GM19438 (cell line): ENCODE results near the gene FIGN.

Experiments used
- ATAC-seq: cut with Tn5 transposase; IDR thresholded peaks from one replicate; pipeline ENCODE4 v1.9.1; 2021; ENCODE audit warnings: low read depth; ENCODE audit not compliant: unreplicated experiment

The FIGN gene, protein sequence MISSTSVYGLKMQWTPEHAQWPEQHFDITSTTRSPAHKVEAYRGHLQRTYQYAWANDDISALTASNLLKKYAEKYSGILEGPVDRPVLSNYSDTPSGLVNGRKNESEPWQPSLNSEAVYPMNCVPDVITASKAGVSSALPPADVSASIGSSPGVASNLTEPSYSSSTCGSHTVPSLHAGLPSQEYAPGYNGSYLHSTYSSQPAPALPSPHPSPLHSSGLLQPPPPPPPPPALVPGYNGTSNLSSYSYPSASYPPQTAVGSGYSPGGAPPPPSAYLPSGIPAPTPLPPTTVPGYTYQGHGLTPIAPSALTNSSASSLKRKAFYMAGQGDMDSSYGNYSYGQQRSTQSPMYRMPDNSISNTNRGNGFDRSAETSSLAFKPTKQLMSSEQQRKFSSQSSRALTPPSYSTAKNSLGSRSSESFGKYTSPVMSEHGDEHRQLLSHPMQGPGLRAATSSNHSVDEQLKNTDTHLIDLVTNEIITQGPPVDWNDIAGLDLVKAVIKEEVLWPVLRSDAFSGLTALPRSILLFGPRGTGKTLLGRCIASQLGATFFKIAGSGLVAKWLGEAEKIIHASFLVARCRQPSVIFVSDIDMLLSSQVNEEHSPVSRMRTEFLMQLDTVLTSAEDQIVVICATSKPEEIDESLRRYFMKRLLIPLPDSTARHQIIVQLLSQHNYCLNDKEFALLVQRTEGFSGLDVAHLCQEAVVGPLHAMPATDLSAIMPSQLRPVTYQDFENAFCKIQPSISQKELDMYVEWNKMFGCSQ

DNA sequence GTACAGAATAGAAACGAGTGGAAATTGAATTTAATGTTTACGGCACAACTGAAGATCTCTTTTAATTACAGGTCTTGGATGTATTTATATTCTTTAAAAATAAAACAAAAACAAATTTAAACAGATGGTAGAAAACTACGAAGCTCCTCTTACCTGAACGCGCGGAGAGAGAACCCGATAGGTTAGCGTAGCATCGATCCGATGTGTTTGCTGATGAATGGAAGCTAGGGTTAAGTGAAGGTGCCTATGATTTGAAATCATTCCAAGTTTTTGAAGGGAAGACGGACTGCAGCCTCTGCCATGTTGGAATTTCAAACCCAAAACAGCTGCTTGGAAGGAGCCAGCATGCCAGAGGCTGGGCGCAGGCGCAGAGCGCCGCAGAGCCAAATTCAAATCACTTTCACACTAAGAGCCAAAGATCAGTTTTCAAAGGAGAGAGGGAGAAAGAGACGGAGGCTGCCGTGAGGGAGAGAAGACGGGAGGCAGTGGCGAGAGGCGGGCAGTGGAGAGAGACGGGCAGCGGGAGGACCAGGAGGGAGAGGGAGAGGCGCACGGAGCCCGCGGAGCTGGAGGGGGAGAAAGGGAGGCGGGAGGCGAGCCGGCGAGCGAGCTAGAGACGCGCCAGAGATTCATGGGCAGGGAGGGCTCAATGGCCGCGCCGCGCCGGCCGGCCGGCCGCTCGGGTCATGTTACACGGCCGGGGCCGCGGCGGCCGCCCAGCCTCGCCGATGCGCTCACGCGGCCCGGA is at the start of gene FIGN:
Gene FIGN, minus strand, starts transcription at position 324 of the 748 bp plus-strand sequence. CDS start 1,081 bp downstream, outside the sequence.
- ATAC-seq, result no peak

DNA sequence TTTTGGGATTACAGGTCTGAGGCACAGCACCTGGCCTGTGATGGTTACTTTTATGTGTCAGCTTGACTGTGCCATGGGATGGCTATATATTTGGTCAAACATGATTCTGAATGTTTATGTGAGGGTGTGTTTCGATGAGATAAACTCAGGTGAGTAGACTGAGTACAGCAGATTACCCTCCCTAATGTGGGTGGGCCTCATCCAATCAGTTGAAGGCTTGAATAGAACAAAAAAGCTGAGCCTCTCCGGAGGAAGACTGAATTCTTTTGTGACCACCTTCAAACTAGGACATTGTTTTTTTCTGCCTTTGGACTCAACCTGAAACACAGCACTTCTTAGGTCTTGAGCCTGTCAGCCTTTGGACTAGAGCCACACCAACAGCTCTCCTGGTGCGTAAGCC is 49.4 kb upstream of the FIGN start:
- no peak for ATAC-seq

DNA sequence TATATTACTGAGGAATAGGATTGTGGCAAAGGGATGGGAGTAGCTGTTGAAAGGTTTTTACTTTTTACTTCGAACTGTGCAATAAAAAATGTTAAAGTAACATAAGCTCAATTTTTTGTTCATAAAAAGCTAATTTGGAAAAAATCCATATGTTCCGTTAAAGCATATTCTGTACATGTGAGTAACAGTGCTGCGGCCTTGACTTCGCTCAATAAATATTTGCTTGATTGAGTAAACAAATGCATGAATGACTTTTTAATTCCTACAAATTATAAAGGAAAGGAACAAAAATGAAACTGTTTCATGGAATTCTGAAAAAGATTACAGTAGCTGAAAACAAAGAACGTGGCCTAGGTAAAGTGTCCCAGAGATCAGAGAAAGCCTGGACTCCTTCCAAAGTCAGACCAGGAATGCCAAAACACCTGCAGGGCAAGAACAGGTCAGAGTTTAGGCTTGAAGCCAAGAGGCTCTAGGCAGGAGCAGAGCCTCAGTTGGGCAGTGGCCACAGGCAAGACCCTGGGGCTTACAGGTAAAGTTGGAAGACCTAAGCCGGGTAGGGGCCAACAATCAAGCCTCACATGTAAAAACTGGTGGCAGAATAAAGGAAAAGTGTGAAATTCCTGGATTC is 44.3 kb upstream of the FIGN start:
- no peak for ATAC-seq

DNA sequence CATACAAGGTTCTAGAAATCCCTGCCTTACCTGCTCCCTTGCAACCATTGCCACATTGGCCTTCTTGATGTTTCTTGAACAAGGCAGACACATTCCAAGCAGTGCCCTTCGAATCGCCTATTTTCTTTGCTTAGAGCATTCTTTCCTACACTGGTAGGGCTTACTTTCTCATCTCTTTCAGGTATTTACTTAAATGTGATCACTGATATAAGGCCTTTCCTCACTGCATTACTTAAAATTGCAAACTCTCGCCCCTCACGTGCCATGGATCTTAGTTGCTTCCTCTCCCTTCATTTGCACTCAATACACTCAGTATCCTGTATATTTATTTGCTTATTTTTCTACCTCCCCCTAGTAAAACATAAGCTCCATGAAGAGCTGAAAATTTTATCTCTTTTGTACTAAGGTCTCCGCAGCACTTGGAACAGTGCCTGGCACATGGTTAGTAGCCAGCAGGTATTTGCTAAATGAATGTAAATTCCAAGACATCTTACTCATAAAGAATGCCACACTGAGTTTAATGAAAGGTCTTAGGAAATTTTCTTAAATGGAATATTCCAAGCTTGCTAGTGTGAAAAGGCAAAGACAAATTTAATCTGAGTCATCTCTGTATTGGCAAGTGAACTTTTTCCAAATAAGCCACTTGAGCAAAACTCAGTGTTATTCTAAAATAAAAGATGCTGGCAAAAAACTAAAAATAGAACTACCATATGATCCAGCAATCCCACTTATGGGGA is 42.4 kb upstream of the FIGN start:
- no peak for ATAC-seq

DNA sequence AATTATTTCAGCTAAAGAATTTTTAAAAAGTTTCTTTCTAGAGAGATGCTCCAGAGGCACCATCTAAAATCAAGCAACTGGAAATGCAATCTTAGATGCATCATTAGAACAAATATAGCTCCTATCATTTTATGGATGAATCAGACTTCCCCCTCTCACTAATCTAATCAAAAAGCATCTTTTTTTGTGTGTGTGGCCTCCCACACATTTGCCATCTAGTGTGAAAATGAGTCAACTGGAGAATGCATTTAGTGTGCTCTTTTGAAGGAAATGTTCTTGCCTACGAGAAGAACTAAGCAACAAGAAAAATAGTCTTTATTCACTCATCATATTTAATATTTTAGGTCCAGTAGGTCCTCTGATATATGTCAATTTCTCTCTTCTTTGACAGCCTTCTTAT is 39.5 kb upstream of the FIGN start:
- no peak for ATAC-seq

DNA sequence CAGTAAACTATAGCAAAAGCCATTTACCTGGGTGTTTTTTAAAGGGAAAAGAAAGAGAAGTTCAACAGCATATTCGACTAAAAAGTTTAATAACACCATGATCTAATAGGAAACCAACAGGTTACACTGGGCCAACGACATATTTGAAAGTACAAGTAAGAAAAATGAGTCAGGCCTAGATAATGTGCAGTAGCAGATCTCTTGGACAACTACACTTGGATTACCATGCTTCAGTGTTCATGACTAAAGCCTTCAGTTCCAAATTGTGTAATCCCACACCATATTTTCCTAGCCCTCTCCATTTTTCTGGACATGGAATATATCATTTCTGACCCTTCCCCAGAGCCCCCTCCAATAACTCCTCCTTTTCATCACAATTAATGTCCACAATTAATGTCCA is 39.1 kb upstream of the FIGN start:
- no peak for ATAC-seq

DNA sequence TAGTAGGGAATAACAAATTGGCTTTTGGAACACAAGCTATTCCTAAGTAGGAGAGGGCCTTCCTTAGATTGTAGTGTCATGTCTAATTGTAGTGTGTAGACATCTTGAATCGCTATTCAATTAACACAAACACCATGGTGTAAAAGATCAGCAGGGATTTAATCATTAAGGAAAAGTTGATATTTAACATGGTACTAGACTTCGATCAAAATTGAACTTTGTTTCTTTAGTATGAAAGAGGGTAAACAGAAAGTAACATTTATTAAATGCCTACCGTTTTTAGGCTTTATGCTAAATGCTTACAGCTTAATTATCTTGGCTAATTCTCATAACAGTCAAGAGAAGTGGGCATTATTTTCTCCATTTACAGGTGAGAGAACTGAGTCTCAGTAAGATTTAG is 37.5 kb upstream of the FIGN start:
- no peak for ATAC-seq

DNA sequence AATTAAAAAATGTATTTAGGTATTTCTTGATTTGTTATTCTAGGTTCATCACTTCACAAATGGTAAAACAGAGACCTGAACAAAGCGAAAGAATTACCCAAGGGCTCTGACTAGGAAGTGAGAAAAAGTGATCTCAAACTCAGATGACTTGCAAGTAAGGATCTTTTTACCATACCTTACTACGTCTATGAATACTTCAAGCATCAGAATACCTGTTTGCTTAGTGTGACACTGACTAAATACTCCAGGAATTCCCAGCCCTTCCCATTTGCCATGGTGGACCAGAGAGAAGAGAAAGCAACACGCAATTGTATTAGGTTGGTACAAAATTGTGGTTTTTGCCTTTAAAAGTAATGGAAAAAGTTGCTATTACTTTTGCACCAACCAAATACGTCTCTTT is 35.8 kb upstream of the FIGN start:
- ATAC-seq, result no peak

DNA sequence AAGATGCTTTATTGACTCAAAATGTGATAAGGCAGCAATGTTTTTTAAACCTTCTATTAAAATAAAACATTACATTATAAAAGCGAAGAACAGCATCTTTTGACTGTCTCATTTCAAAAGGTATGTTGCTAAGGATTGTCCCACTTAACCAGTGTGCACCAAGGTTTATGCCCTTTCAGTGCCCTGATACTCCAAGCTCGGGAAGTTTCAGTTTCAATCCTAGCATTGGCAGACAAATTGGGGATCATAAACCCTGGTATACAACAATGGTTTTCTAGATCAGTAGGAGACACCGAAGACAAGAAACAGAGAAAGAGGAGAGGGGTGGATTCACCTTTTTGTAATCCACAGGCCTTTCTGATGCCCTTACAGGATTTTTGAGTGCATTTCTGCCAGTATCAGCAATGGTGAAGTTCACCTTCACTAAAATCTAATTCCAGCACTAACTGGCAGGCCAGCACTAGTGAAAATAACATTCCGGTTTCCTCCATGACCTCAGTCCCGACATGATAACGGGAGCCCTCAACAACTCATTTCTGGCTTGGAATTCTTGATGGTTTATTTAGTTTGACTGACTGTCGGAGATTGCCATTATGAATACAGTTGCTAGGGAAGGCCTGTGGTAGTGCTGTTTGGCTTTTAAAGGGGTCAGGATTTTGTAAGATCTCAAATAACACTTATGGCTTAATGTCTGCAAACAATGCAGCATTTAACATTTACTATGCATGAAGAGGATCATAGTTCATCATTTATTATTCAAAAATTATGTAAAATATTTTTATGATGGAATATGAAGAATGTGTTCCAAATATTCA is 33.3 kb upstream of the FIGN start:
- ATAC-seq, result no peak

DNA sequence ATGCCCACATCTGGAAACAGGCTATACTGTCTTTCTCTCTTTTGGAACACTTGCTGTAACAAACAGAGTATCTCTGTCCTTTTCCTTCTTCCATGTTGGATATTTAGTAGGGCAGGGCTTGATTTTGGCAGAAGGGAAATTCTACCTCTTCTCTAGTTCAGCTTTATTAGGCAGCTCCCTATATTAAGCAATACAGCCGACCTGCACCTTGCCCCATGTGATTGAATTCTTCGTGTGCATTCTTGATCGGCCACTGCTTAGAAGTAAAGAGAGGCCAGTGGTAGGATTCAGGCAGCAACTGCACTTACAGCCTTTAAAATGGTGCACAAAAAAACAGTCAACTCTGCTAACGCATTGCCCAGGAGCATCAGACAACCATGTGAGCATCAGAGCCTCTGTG is 31.3 kb upstream of the FIGN start:
- ATAC-seq, result no peak

DNA sequence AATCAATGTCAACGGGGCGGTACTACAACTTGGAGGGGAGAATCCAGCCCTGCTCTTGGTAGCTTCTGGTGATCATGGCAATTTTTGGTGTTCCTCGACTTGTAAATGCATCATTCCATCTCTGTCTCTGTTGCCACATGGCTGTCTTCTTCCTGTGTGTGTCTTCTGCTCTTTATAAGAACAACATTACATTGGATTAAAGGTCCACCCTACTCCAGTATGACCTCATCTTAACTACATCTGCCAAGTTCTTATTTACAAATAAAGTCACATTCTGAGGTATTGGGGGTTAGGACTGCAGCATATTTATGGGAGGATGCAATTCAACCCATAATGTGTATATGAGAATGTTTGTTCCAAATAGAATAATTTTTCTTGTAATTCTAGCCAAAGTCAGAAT is 28.8 kb upstream of the FIGN start:
- ATAC-seq, result no peak

DNA sequence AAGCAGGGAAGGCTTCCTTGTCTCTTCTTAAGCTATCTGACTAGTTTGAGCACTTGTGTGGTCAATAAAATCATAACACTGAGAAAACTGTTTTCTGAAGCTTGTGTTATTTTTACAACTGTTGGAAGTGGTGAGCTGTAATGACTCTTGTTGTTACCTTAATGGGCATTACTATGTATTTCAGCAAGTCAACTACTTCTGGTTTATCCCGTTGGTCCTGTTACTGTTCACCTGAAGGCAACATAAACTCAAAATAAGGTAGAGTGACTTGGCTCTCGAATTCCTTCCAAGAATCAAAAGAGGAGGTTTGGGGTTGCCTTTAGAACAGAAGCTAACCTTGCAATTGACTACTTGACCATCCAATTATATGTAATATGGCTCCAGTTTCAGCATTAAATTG is 23.2 kb upstream of the FIGN start:
- no peak for ATAC-seq

DNA sequence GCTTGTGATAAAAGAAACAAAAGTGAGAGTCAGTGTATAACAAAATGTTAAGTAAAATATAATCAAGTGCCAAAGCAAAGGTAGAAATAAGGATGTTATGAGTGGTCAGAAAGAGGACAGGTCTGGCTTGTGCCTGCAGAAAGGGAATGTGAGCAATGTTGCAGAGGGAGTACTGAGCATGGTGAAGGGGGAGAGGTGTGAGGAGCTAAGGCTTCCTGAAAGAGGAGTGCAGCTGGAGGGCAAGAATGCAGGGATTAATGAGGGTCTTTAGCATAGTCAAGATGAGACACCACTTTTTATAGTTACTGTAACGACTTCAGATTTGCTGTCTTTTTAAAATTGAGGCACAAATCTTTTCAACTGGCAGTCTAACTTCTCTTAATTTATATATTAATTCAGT is 22.0 kb upstream of the FIGN start:
- no peak for ATAC-seq

DNA sequence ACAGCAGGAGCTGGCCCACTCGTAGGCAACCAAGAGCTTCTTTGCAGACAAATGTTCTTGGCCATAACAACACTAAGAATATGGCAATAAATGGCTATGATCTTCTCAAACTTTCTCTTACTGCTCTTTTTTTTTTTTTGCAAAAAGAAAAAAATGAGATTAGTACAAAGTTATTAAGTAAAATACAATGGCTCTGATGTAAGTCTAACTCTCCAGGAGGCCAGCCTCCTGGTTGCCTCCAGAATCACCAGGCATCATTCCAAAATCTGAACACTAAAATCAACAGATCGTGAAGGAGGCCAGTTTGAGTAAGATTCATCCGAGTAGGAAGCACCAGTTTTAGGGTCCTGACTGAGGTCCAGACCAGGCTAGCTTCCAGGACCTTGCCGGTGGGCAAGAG is 20.8 kb upstream of the FIGN start:
- ATAC-seq, result no peak

DNA sequence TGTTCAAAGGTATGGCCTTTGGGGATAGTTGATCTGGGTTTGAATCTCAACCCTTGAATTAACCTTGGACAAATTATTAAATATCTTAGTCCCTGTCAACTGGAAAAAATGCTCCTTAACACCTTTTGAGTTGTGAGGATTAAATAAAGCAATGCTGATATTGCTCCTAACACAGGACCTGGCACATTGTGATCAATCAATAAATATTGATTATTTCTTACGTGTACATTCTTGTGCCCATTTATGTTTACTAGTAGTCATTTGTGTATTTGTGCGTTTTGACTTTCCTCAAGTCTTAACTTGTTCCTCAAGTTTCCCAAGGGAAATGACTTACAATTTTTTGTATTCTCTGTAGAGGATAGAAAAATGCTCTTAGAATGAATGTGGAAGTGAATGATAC is 19.6 kb upstream of the FIGN start:
- no peak for ATAC-seq

DNA sequence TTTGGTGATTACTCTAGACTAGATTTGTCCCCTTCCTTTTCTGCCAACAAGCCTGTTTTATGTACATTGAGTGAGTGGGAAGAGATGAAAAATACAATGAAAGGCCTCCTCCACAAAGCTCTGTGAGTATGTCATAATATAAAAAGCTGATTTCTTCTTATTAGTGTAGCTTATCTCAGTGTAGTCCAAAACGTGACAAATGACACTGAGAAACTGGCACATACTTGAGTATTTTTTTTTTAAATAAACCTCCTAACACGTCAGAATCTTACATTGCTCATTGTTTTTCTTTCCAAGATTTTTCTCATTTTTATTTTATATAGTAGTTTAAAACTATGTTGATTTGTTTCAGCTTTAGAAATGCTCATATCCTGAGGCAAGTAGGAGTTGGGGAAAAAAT is 17.9 kb upstream of the FIGN start:
- ATAC-seq, result no peak

DNA sequence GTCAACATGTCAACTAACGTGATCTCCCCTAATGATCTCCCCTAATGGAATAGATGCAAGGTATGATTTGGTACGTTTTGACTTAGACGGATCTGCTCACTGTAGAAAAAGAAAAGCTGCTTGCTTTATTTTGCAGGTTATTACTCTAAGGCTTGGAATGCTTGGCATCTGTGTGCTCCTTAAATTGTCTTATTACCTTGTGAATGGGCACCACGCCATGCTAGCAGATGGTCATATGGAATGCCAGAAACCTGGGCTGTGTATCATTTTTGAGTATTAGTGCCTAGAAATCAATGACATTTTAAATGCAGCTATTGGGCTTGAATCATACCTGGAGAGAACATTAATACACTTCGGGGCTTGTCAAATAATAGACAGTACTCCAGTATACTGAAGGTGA is 16.5 kb upstream of the FIGN start:
- ATAC-seq, result no peak

DNA sequence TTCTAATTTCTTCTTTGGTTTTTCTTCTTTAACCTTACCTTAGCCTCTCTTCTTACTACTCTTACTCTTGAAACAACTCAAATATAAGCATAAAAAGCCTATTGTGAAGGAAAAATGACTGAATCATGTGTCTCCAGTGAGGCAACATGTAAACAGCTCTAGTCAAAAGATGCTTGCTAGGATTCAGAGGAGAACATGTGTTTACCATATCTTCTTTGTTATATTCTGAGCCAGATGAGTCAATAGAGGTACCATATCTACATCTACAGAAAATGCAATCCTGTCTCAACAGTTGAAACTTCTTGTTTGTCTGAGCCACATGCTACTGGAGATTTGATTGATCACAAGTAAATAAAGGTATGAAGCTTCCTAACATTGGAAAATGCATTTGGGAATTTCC is 15.9 kb upstream of the FIGN start:
- no peak for ATAC-seq

DNA sequence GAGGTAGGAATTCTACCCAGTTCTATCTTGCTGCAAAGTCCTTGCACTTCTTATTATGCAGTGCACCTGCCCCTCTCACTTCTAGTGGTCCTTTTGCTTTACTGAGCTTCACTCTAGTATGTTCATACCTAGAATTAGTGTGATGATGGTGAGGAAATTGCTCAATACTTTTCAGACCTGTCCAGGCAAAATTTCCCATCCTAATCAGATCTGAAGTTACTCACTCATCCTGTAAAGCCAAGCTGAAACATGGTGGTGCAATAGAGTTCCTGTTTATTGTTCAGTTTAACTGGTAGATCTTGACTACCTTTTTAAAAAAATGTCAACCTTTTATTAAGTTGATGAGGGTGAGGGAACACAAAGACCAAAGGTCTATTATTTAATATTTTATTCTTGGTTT is 12.6 kb upstream of the FIGN start:
- no peak for ATAC-seq
